SK-N-MC (cell line): ENCODE results near the gene FREM1.

ENCODE experiments used
- DNase-seq: peaks from one replicate; pipeline ENCODE4 v3.0.0-alpha.2; 2011; ENCODE audit warnings: low read depth, low spot score
- H3K27ac ChIP-seq: fragments of 200-600 bp; sonication (generic); 2 replicates; pipeline ENCODE4 v1.5.1; 2016; ENCODE audit warnings: mixed run types
- H3K36me3 ChIP-seq: fragments of 200-600 bp; sonication (generic); 2 replicates; pipeline ENCODE4 v1.6.1; 2017; ENCODE audit warnings: antibody characterized with exemption, low read length, mixed read lengths; ENCODE audit not compliant: insufficient read depth
- H3K4me3 ChIP-seq: fragments of 200-600 bp; sonication (generic); 2 replicates; pipeline ENCODE4 v1.5.1; 2016
- H3K9ac ChIP-seq: fragments of 200-600 bp; sonication (generic); 2 replicates; pipeline ENCODE4 v1.8.0; 2017; ENCODE audit warnings: mixed run types, mixed read lengths; ENCODE audit not compliant: insufficient read length
- H3K9me3 ChIP-seq: fragments of 200-600 bp; sonication (generic); 2 replicates; pipeline ENCODE4 v1.6.1; 2017; ENCODE audit warnings: low read depth, mild to moderate bottlenecking, antibody characterized with exemption, low read length, moderate library complexity, mixed read lengths
- EZH2 ChIP-seq: fragments of 200-600 bp; sonication (generic); IDR thresholded peaks from one replicate; pipeline ENCODE4 v1.6.1; 2017; ENCODE audit warnings: antibody characterized with exemption
- FOXP2 ChIP-seq: optimal IDR thresholded peaks from 2 replicates; pipeline ENCODE3; 2011; ENCODE audit warnings: mild to moderate bottlenecking, moderate library complexity; ENCODE audit not compliant: insufficient read depth; ENCODE audit errors: extremely low read length, control extremely low read depth
- POLR2AphosphoS5 ChIP-seq: IDR thresholded peaks from 2 replicates; pipeline ENCODE4 v1.6.1; 2012; ENCODE audit warnings: mild to moderate bottlenecking, low read depth, low read length, borderline replicate concordance

The FREM1 gene

DNA sequence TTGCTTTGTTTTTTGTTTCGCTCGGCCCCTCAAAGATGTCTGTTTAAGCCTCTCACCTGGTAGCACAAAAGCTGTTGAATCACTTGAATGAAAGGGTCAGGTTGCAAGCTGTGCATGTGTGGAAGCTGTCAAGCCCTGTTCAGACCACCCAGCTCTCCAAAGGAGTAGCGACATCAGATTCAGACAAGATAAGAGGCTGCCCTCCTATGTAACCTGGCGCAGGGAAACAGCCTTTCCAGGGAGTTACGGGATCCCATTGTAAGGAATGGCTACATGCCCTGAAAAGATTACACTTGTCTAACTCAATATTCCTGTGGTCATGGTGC, 2.9 kb downstream of the FREM1 start:
- no peak for DNase-seq
- H3K4me3 ChIP-seq = peak overlapping the region; percentile 17
- no peak overlapping the region for H3K27ac ChIP-seq
- H3K9me3 ChIP-seq = no peaks in the 10 kb centered on the region
- TF ChIP-seq EZH2 = no peak
- TF ChIP-seq POLR2AphosphoS5 = no peak
- peaks cover 5% of the 10 kb centered on the region; the same call in 1 of the 2 replicates for H3K36me3 ChIP-seq
- no peak overlapping the region for H3K9ac ChIP-seq

DNA sequence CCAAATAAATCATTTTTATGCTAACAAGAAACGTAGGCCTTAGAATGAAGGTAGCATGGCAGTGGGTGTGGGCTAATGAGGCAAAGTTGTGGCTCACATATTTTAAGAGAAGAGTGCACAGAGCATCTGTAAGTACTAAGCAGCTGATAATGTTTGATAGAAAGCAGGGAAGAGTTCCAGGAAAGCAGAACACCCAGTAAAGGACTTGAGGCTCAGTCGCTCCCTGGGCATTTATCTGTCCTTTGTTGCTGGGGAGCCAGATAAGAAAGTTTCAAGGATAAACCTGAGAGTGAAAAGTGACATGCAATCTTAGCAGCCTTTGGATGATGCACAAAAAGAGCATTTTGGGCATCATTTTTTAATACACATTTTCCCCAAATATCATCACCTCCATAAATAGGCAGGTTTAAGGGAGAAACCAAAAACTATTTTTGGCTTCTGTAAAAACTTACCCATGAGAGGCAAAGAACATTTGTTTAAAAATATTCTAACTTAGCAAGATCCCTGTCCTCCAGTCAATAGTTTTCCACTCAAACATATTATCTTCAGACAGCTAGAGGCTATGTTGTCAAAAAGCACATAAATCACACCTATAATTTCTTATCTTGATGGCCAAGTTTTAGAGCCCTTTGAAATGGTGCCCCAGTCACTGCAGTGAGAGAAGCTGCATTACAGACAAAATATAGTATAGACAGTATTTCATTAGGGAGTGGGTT, 3.4 kb downstream of the FREM1 start:
- no peak for TF ChIP-seq POLR2AphosphoS5
- Histone ChIP-seq H3K36me3 (peaks cover 5% of the 10 kb centered on the region; the same call in 1 of the 2 replicates), H3K9ac (no peak overlapping the region), H3K4me3 (no peak overlapping the region; the same call in 1 of the 2 replicates), H3K27ac (no peak overlapping the region), H3K9me3 (no peaks in the 10 kb centered on the region)
- DNase-seq = no peak

DNA sequence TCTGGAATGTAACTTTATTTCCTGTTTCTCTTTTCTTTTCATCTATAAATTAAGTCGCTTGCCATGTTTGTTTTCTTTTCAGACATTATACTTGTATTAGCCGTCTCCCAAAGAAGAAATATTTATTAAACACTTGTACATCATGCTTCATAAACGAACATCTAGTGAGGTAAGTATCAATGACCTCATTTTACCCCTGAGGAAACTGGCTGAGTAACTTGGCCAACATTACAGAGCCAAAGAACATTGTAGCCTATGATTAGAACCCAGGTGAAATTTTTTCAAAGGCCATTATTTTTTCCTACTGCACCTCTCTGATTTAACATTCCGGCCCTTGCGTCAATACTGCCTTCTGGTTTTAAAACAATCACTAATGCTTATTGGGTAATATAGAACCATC, 4.2 kb downstream of the FREM1 start:
- Histone ChIP-seq H3K9ac (no peak overlapping the region), H3K4me3 (no peak overlapping the region), H3K9me3 (no peaks in the 10 kb centered on the region), H3K36me3 (peaks cover 5% of the 10 kb centered on the region; the same call in 1 of the 2 replicates), H3K27ac (no peak overlapping the region)
- TF ChIP-seq EZH2 (no peak), POLR2AphosphoS5 (no peak), FOXP2 (no peak)
- no peak for DNase-seq

DNA sequence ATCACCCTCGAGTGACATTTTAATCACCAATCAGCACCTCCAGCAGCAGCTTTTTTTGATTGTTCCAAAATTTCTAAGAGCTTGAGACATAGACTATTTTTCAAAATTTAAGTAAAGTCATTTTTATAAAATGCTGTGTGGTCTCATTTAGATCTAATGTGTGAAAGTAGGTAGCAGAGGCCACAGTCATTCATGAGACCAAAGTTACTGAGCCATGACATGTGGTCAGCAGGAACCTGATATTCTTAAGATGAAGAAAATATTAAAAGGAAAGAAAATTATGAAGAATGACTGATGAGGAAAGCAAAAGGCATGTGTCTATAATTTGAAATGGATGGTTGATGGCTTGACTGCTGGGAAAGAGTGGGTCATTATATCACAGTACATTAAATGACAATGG, 7.2 kb downstream of the FREM1 start:
- Histone ChIP-seq H3K36me3 (peaks cover 5% of the 10 kb centered on the region), H3K27ac (peak overlapping the region; percentile 53), H3K9me3 (no peaks in the 10 kb centered on the region), H3K9ac (no peak overlapping the region), H3K4me3 (no peak overlapping the region)
- no peak for DNase-seq
- TF ChIP-seq FOXP2 (no peak), POLR2AphosphoS5 (no peak), EZH2 (no peak)

DNA sequence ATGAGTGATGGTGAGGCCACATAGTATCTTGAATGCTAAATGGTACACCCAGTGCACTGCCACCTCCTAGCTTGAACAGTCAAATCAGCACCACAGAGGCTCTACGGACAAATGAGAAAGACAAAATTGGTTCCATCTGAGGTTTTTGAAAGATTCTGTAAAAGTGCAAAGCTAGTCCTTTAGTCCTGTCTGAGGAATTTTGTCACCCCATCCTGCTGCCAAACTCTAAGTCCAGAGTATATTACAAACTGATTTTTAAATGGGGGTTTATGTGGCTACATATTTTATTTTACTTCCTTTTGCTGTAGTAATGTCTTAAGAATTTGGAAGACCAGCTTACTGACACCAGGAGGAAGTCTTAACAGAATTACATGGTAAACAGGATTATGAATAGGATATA, 7.7 kb downstream of the FREM1 start:
- DNase-seq = no peak
- peaks cover 5% of the 10 kb centered on the region for H3K36me3 ChIP-seq
- no peak overlapping the region for H3K9ac ChIP-seq
- H3K9me3 ChIP-seq = no peaks in the 10 kb centered on the region
- peak overlapping the region; percentile 53 for H3K27ac ChIP-seq
- no peak overlapping the region for H3K4me3 ChIP-seq
- TF ChIP-seq POLR2AphosphoS5 = no peak
- no peak for TF ChIP-seq FOXP2
- TF ChIP-seq EZH2 = no peak

DNA sequence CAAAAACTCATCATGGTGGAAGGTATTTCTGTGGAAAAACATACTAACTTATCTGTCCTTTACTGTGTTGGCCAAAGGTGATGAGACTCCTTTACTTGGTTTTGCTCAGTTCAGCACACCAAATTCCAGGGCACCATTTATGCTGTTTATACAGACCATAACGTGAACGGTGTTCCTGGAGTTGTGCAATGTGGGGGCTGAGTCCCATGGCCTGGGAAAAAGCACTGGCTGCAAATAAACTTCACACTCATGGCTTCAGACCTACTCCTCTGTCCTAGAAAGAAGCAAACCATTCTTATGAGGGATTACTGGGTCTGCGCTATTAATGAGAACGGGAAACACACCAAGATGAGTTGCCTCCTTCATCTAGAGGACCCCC, 10.4 kb downstream of the FREM1 start:
- TF ChIP-seq EZH2 (no peak), POLR2AphosphoS5 (no peak), FOXP2 (no peak)
- no peak overlapping the region for H3K27ac ChIP-seq
- H3K4me3 ChIP-seq = no peak overlapping the region
- peaks cover 1% of the 10 kb centered on the region for H3K36me3 ChIP-seq
- H3K9me3 ChIP-seq = no peaks in the 10 kb centered on the region
- no peak for DNase-seq
- H3K9ac ChIP-seq = no peak overlapping the region

DNA sequence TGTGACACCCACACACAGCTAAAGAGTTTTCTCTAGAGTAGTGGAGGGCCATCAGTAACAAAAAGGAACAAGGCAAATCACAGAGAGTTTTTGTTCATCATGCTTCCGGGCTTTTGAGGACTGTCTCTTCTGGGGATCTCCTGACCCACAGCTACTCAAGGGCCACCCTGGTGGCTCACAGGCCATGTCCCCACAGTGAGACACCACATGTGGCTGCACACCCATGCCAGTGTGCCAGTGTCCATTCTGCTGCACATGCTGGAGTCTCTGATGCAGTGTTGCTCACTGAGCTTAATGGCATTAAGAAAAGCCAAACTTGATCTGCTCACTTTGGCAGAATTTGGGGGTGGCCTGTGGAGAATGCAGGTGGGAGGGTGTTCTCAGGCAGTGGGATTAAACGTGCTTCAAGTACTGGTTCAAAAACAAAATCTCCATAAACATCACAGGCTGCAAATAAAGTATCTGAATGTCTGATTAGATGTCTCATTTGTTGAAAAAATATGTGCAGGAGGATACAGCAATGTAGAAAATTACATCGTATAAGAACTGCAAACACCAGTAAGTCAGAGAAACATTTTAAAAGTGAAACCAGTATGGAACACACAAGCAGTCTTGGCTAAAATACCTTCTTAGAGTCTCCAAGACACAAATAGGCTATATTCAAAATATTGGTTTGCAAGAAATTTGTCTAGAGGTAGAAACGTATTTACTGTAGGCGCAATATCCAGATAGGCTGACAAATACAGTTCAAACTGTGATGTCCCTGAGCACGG, 11.0 kb downstream of the FREM1 start:
- no peak overlapping the region for H3K9ac ChIP-seq
- H3K36me3 ChIP-seq = no peaks in the 10 kb centered on the region; the same call in 1 of the 2 replicates
- H3K9me3 ChIP-seq = no peaks in the 10 kb centered on the region
- TF ChIP-seq EZH2 (no peak), FOXP2 (no peak), POLR2AphosphoS5 (no peak)
- no peak overlapping the region for H3K27ac ChIP-seq
- no peak overlapping the region for H3K4me3 ChIP-seq
- DNase-seq = no peak

DNA sequence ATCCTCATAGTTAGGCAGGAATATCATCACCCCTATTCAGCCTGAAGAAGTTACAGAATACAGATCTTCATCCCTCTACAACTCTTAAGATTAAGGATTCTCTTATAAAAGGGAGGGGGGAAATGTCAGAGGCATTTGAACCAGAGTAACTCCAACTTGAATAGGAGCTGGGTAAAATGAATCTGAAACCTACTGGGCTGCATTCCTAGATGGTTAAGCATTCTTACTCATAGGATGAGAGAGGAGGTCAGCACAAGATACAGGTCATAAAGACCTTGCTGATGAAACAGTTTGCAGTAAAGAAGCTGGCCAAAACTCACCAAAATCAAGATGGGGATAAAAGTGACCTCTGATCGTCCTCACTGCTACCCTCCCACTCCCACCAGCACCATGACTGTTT, 14.4 kb downstream of the FREM1 start:
- H3K9me3 ChIP-seq = no peaks in the 10 kb centered on the region
- TF ChIP-seq POLR2AphosphoS5 = no peak
- TF ChIP-seq FOXP2 = no peak
- no peak for TF ChIP-seq EZH2
- H3K4me3 ChIP-seq = no peak overlapping the region
- no peaks in the 10 kb centered on the region; the same call in 1 of the 2 replicates for H3K36me3 ChIP-seq
- H3K27ac ChIP-seq = no peak overlapping the region
- H3K9ac ChIP-seq = no peak overlapping the region
- no peak for DNase-seq

DNA sequence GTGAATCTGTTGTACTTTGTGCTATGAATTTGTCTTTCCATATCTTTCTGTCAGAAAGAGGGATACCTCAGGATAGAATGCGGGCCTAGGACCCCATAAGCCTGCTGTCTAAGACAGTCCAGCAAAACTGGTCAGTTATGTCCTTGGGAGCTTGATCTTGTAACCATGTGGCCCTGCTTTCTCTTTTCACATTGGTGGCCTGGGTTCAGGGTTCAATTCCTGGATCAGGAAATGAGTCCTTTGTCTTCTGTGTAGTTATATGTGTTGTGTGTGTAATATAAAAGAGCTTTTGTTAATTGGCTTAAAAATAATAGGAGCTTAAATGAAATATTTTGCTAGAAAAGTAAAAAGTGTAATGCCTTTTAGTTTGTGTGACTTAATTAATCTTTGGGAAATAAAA, 16.9 kb downstream of the FREM1 start:
- Histone ChIP-seq H3K27ac (no peak overlapping the region), H3K9me3 (no peaks in the 10 kb centered on the region), H3K36me3 (no peaks in the 10 kb centered on the region; the same call in 1 of the 2 replicates), H3K4me3 (no peak overlapping the region), H3K9ac (no peak overlapping the region)
- no peak for DNase-seq
- no peak for TF ChIP-seq FOXP2
- no peak for TF ChIP-seq EZH2
